H9 (cell line): ENCODE data around the gene C16orf92. TPM values are rescaled to one million over a fixed set of nuclear protein-coding genes. Genes with fewer than 3 reads are reported as not detected.

Experiments
- DNase-seq: peaks from one replicate; pipeline ENCODE4 v3.0.0-alpha.2; 2017
- H2AFZ ChIP-seq: one replicate; pipeline ENCODE4 v1.6.1; 2013; ENCODE audit warnings: mild to moderate bottlenecking, low read length, control low read depth, moderate library complexity
- H2AK5ac ChIP-seq: 2 replicates; pipeline ENCODE4 v1.6.1; 2013; ENCODE audit warnings: low read length, control low read depth, mixed read lengths; ENCODE audit not compliant: insufficient read length
- H2BK120ac ChIP-seq: one replicate; pipeline ENCODE4 v1.6.1; 2013; ENCODE audit warnings: low read depth, mild to moderate bottlenecking, low read length, control low read depth, inconsistent platforms; ENCODE audit not compliant: poor library complexity, severe bottlenecking
- H2BK12ac ChIP-seq: 2 replicates; pipeline ENCODE4 v1.6.1; 2013; ENCODE audit warnings: low read length, control low read depth, mixed read lengths, low read depth; ENCODE audit not compliant: insufficient read length
- H2BK15ac ChIP-seq: 2 replicates; pipeline ENCODE4 v1.6.1; 2013; ENCODE audit warnings: low read depth, low read length, control low read depth
- H2BK20ac ChIP-seq: one replicate; pipeline ENCODE4 v1.6.1; 2013; ENCODE audit warnings: low read depth, mild to moderate bottlenecking, low read length, control low read depth, inconsistent platforms; ENCODE audit not compliant: poor library complexity, severe bottlenecking
- H2BK5ac ChIP-seq: 2 replicates; pipeline ENCODE4 v1.6.1; 2013; ENCODE audit warnings: low read length, control low read depth, mixed read lengths; ENCODE audit not compliant: insufficient read length
- H3K14ac ChIP-seq: 2 replicates; pipeline ENCODE4 v1.6.1; 2013; ENCODE audit warnings: low read length, control low read depth; ENCODE audit not compliant: insufficient read depth
- H3K18ac ChIP-seq: 2 replicates; pipeline ENCODE4 v1.6.1; 2013; ENCODE audit warnings: low read depth, mild to moderate bottlenecking, mixed read lengths, low read length, control low read depth; ENCODE audit not compliant: insufficient read length
- H3K23ac ChIP-seq: 2 replicates; pipeline ENCODE4 v1.6.1; 2013; ENCODE audit warnings: low read length, control low read depth, mixed read lengths, low read depth; ENCODE audit not compliant: insufficient read length
- H3K23me2 ChIP-seq: 2 replicates; pipeline ENCODE4 v1.6.1; 2013; ENCODE audit warnings: low read depth, mild to moderate bottlenecking, mixed read lengths, low read length, control low read depth; ENCODE audit not compliant: insufficient read length, poor library complexity, severe bottlenecking
- H3K27ac ChIP-seq: 2 replicates; pipeline ENCODE4 v1.5.1; 2013; ENCODE audit warnings: low read length, control low read depth, mixed read lengths, low read depth; ENCODE audit not compliant: insufficient read length
- H3K27me3 ChIP-seq: 2 replicates; pipeline ENCODE4 v1.6.1; 2013; ENCODE audit warnings: low read length, control low read depth, inconsistent platforms; ENCODE audit not compliant: insufficient read depth
- H3K4ac ChIP-seq: 2 replicates; pipeline ENCODE4 v1.6.1; 2013; ENCODE audit warnings: low read depth, mild to moderate bottlenecking, control low read depth, inconsistent platforms, low read length, moderate library complexity
- H3K4me1 ChIP-seq: 2 replicates; pipeline ENCODE4 v1.6.1; 2013; ENCODE audit warnings: low read length, control low read depth, inconsistent platforms; ENCODE audit not compliant: insufficient read depth
- H3K4me2 ChIP-seq: 2 replicates; pipeline ENCODE4 v1.6.1; 2013; ENCODE audit warnings: low read length, control low read depth, mixed read lengths; ENCODE audit not compliant: insufficient read length, insufficient read depth
- H3K56ac ChIP-seq: 2 replicates; pipeline ENCODE4 v1.6.1; 2013; ENCODE audit warnings: low read depth, mild to moderate bottlenecking, mixed read lengths, low read length, control low read depth; ENCODE audit not compliant: insufficient read length
- H3K79me1 ChIP-seq: 2 replicates; pipeline ENCODE4 v1.6.1; 2013; ENCODE audit warnings: low read depth, mild to moderate bottlenecking, moderate library complexity, low read length, control low read depth, inconsistent platforms; ENCODE audit not compliant: insufficient read depth, poor library complexity, severe bottlenecking
- H3K79me2 ChIP-seq: 2 replicates; pipeline ENCODE4 v1.6.1; 2013; ENCODE audit warnings: low read length, control low read depth, inconsistent platforms; ENCODE audit not compliant: insufficient read depth
- H3K9ac ChIP-seq: 2 replicates; pipeline ENCODE4 v1.6.1; 2013; ENCODE audit warnings: low read length, control low read depth, mixed read lengths; ENCODE audit not compliant: insufficient read length; ENCODE audit errors: extremely low read depth
- H3K9me3 ChIP-seq: one replicate; pipeline ENCODE4 v1.6.1; 2013; ENCODE audit warnings: low read depth, low read length, inconsistent platforms; ENCODE audit not compliant: control insufficient read depth
- H3T11ph ChIP-seq: one replicate; pipeline ENCODE4 v1.6.1; 2013; ENCODE audit warnings: mild to moderate bottlenecking, low read length, control low read depth, inconsistent platforms
- H4K20me1 ChIP-seq: one replicate; pipeline ENCODE4 v1.6.1; 2013; ENCODE audit not compliant: control insufficient read depth, insufficient read length, insufficient read depth
- H4K5ac ChIP-seq: 2 replicates; pipeline ENCODE4 v1.6.1; 2013; ENCODE audit warnings: low read depth, mild to moderate bottlenecking, mixed read lengths, low read length, control low read depth; ENCODE audit not compliant: insufficient read length
- H4K8ac ChIP-seq: replicated peaks from 2 replicates; pipeline ENCODE4 v1.6.1; 2013; ENCODE audit warnings: low read length, control low read depth, mixed read lengths, low read depth; ENCODE audit not compliant: insufficient read length
- H4K91ac ChIP-seq: 2 replicates; pipeline ENCODE4 v1.6.1; 2013; ENCODE audit warnings: low read depth, mild to moderate bottlenecking, moderate library complexity, mixed read lengths, low read length, control low read depth; ENCODE audit not compliant: insufficient read length
- H3K27ac Mint-ChIP-seq, 3 experiments: 2 replicates in 2 of 3; 3 replicates in 1 of 3; pipeline ENCODE4 v1.8.0; 2020 to 2021; ENCODE audit warnings: mixed read lengths in 3 of 3, mild to moderate bottlenecking in 1 of 3, moderate library complexity in 1 of 3
- H3K27me3 Mint-ChIP-seq: 2 replicates; pipeline ENCODE4 v1.8.0; 2021; ENCODE audit warnings: low read depth, mild to moderate bottlenecking, moderate library complexity, mixed read lengths
- H3K36me3 Mint-ChIP-seq, 3 experiments: 2 replicates in 2 of 3; 3 replicates in 1 of 3; pipeline ENCODE4 v1.8.0; 2020 to 2021; ENCODE audit warnings: low read depth in 3 of 3, mixed read lengths in 3 of 3; ENCODE audit not compliant: insufficient read depth in 1 of 3
- H3K4me1 Mint-ChIP-seq, 2 experiments: 2 replicates each; pipeline ENCODE4 v1.8.0; 2020; ENCODE audit warnings: mixed read lengths in 2 of 2
- H3K4me3 Mint-ChIP-seq, 2 experiments: 2 replicates in 1 of 2; 3 replicates in 1 of 2; pipeline ENCODE4 v1.8.0; 2020 to 2021; ENCODE audit warnings: mild to moderate bottlenecking in 2 of 2, mixed read lengths in 2 of 2, moderate library complexity in 1 of 2
- H3K9me3 Mint-ChIP-seq, 2 experiments: 2 replicates in 1 of 2; 3 replicates in 1 of 2; pipeline ENCODE4 v1.8.0; 2020; ENCODE audit warnings: mild to moderate bottlenecking in 2 of 2, mixed read lengths in 2 of 2, moderate library complexity in 1 of 2
- CTCF ChIP-seq: fragments of 200-600 bp; sonication (generic); conservative IDR thresholded peaks from 3 replicates; pipeline ENCODE4 v1.8.0; 2021; ENCODE audit warnings: antibody characterized with exemption, mild to moderate bottlenecking
- WGBS: extraction: QIAGEN DNeasy Blood & Tissue Kit; methylation state at CpG from one replicate; pipeline ENCODE4 v1.1.7; 2013; ENCODE audit warnings: missing lambda C conversion rate, low lambda C conversion rate, mixed read lengths; ENCODE audit not compliant: insufficient read length; ENCODE audit errors: extremely low coverage; 5-methylcytosine and 5-hydroxymethylcytosine counted together
- total RNA-seq: library from RNA; stranded (reverse); gene quantifications from 2 replicates; pipeline ENCODE4 v1.2.1, GENCODE V29; 2021

C16orf92 gene
- total RNA-seq, 1 experiment from 2014 or later: not detected

GRCh38 chr16:30065102-30065942 lies 42.3 kb downstream of the C16orf92 start, which contains the start of gene ALDOA:
ALDOA (plus strand) TSS chr16:30065760; CDS start chr16:30066898, 1,138 bp downstream.
- no peaks in the 10 kb centered on the region for H4K20me1 ChIP-seq
- no peak within 1 kb of the TSS for H2AK5ac ChIP-seq
- no peaks in the 10 kb centered on the region for H3K27me3 ChIP-seq
- H3K9me3 ChIP-seq: no peaks in the 10 kb centered on the region
- Mint-ChIP-seq H3K4me1 (peaks cover 25 to 39% of the 10 kb centered on the region in 2 experiments), H3K9me3 (no peaks in the 10 kb centered on the region; a peak in 1 of 5 replicates), H3K4me3 (peak within 1 kb of the TSS; percentile 88 to 94), H3K36me3 (peaks cover 35 to 45% (median 37%) of the 10 kb centered on the region in 3 experiments), H3K27me3 (no peaks in the 10 kb centered on the region; the same call in 1 of the 2 replicates), H3K27ac (peak within 1 kb of the TSS; percentile 98 to 99 (median 99))
- H3K23me2 ChIP-seq: peaks cover 17% of the 10 kb centered on the region
- peak within 1 kb of the TSS; percentile 80 for H3K18ac ChIP-seq
- H3K79me1 ChIP-seq: peaks cover 7% of the 10 kb centered on the region
- no CpG with 5 or more reads among the region's 99 CpGs for WGBS
- no peak within 1 kb of the TSS for H2BK12ac ChIP-seq
- no peak within 1 kb of the TSS for H3K4ac ChIP-seq
- H2BK20ac ChIP-seq: no peak within 1 kb of the TSS
- no peak within 1 kb of the TSS for H4K5ac ChIP-seq
- H3K23ac ChIP-seq: no peak within 1 kb of the TSS
- no peak within 1 kb of the TSS for H4K8ac ChIP-seq
- H3T11ph ChIP-seq: no peak within 1 kb of the TSS
- peak; percentile 95 for DNase-seq
- H3K27ac ChIP-seq: peak within 1 kb of the TSS; percentile 57
- TF ChIP-seq CTCF: no peak
- H2BK5ac ChIP-seq: no peak within 1 kb of the TSS
- peaks cover 12% of the 10 kb centered on the region; the same call in 1 of the 2 replicates for H3K79me2 ChIP-seq
- H3K4me2 ChIP-seq: peak within 1 kb of the TSS; percentile 89
- peak within 1 kb of the TSS; percentile 81 for H3K9ac ChIP-seq
- no peak within 1 kb of the TSS for H2BK120ac ChIP-seq
- no peak within 1 kb of the TSS for H3K56ac ChIP-seq
- H2BK15ac ChIP-seq: no peak within 1 kb of the TSS
- H2AFZ ChIP-seq: no peak within 1 kb of the TSS
- H4K91ac ChIP-seq: no peak within 1 kb of the TSS
- H3K14ac ChIP-seq: peak within 1 kb of the TSS; percentile 88
- H3K4me1 ChIP-seq: no peaks in the 10 kb centered on the region; the same call in 1 of the 2 replicates
